Measurements from ENCODE around the gene GBP1.
A peak's percentile ranks its signal among the peaks of the same experiment; 100 is the strongest.

GBP1 gene

DNA sequence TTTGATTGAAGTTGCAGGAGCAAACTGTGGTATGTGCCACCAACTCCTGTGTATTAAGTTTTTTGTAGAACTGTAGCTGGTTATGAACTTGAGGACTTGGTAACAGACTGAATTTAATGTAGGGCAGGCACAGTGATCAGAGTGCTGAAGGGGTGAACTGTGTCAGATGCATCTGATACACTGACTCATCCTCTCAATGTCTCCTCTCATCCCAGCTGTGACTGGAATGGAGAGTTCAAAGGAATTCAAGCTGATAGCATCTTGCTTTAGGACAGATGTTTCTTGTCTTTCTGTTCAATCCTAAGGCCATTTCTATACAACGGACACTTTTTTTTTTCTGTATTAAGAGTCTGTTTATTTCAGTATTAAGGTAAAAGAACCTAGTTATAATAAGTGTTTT, 25.0 kb upstream of the GBP1 start:
- no peak overlapping the region for H2BK120ac ChIP-seq (ENCODE audit: insufficient read depth, low read length, poor library complexity)
- H4K12ac ChIP-seq (ENCODE audit: low read depth, low read length), result no peak overlapping the region
- no CpG with 5 or more reads among the region's 1 CpG for whole genome bisulfite sequencing (ENCODE audit: extremely low coverage, insufficient coverage, insufficient read length)
- H4K91ac ChIP-seq (ENCODE audit: low read depth, low read length), result no peak overlapping the region
- H3K79me1 ChIP-seq (ENCODE audit: low read length), result no peaks in the 10 kb centered on the region
- H3K9me3 ChIP-seq (ENCODE audit: insufficient read depth, low read depth, low read length), result no peaks in the 10 kb centered on the region
- H3K4ac ChIP-seq (ENCODE audit: low read depth, low read length), result no peak overlapping the region
- no peak overlapping the region for H2BK12ac ChIP-seq (ENCODE audit: low read length)
- H3K14ac ChIP-seq (ENCODE audit: low read length), result no peak overlapping the region
- no peak overlapping the region for H3K4me2 ChIP-seq (ENCODE audit: low read length)
- H3K79me2 ChIP-seq (ENCODE audit: control insufficient read depth, insufficient read depth, low read length, poor library complexity), result no peaks in the 10 kb centered on the region
- peak; percentile 19 to 72 for DNase-seq
- no peak overlapping the region for H3K23ac ChIP-seq (ENCODE audit: low read length)
- no peak overlapping the region for H3K27ac ChIP-seq (ENCODE audit: low read depth, low read length)
- no peak overlapping the region for H2BK5ac ChIP-seq (ENCODE audit: low read depth, low read length, poor library complexity)
- no peak overlapping the region for H3K4me3 ChIP-seq (ENCODE audit: low read depth, low read length)
- H3K9ac ChIP-seq (ENCODE audit: low read length), result no peak overlapping the region
- H3K18ac ChIP-seq (ENCODE audit: low read length), result no peak overlapping the region
- H4K8ac ChIP-seq (ENCODE audit: low read depth, low read length), result no peak overlapping the region
- no peaks in the 10 kb centered on the region for H3K36me3 ChIP-seq (ENCODE audit: control insufficient read depth in 1 of 2, insufficient read depth in 2 of 2, low read length in 2 of 2)
- no peaks in the 10 kb centered on the region for H3K27me3 ChIP-seq (ENCODE audit: insufficient read depth, low read length)
- no peak overlapping the region for H2AFZ ChIP-seq (ENCODE audit: insufficient read depth, low read length, poor library complexity)
- no peak overlapping the region for H2AK5ac ChIP-seq (ENCODE audit: low read length)
- H3K4me1 ChIP-seq (ENCODE audit: control insufficient read depth in 1 of 2, insufficient read depth in 2 of 2, low read length in 2 of 2), result peaks cover 0 to 3% of the 10 kb centered on the region in 2 experiments

DNA sequence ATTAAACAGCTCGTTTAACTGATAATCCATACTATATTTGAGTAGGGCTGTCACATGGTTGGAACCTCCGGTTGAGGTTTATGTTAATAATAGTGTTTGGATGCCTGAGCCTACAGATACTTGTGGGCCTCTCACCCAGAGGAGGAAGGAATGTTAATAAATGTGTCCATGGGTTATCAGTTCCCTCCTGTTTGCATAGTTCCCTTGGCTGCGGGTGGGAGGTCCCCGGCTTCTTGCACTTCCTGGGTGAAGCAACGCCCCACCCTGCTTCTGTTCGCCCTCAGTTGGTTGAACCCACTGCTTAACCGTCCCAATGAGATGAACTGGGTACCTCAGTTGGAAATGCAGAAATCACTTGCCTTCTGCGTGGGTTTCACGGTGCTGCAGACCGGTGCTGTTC, 23.6 kb upstream of the GBP1 start:
- H3K4me3 ChIP-seq (ENCODE audit: low read depth, low read length), result no peak overlapping the region
- no peaks in the 10 kb centered on the region for H3K79me1 ChIP-seq (ENCODE audit: low read length)
- H3K36me3 ChIP-seq (ENCODE audit: control insufficient read depth in 1 of 2, insufficient read depth in 2 of 2, low read length in 2 of 2), result no peaks in the 10 kb centered on the region
- no peak overlapping the region for H3K23ac ChIP-seq (ENCODE audit: low read length)
- H2AK5ac ChIP-seq (ENCODE audit: low read length), result no peak overlapping the region
- H3K4me1 ChIP-seq (ENCODE audit: control insufficient read depth in 1 of 2, insufficient read depth in 2 of 2, low read length in 2 of 2), result peaks cover 0 to 3% of the 10 kb centered on the region in 2 experiments
- no peak overlapping the region for H4K91ac ChIP-seq (ENCODE audit: low read depth, low read length)
- no peak overlapping the region for H2BK12ac ChIP-seq (ENCODE audit: low read length)
- no peak overlapping the region for H2BK120ac ChIP-seq (ENCODE audit: insufficient read depth, low read length, poor library complexity)
- H2AFZ ChIP-seq (ENCODE audit: insufficient read depth, low read length, poor library complexity), result no peak overlapping the region
- no peak overlapping the region for H3K27ac ChIP-seq (ENCODE audit: low read depth, low read length)
- no peak overlapping the region for H4K8ac ChIP-seq (ENCODE audit: low read depth, low read length)
- no peak overlapping the region for H3K14ac ChIP-seq (ENCODE audit: low read length)
- H3K4me2 ChIP-seq (ENCODE audit: low read length), result no peak overlapping the region
- H3K9ac ChIP-seq (ENCODE audit: low read length), result no peak overlapping the region
- peak; percentile 6 to 38 for DNase-seq
- no CpG with 5 or more reads among the region's 10 CpGs for WGBS (ENCODE audit: extremely low coverage, insufficient coverage, insufficient read length)
- no peaks in the 10 kb centered on the region for H3K79me2 ChIP-seq (ENCODE audit: control insufficient read depth, insufficient read depth, low read length, poor library complexity)
- H3K27me3 ChIP-seq (ENCODE audit: insufficient read depth, low read length), result no peaks in the 10 kb centered on the region
- H3K4ac ChIP-seq (ENCODE audit: low read depth, low read length), result no peak overlapping the region
- no peak overlapping the region for H4K12ac ChIP-seq (ENCODE audit: low read depth, low read length)
- H3K9me3 ChIP-seq (ENCODE audit: insufficient read depth, low read depth, low read length), result no peaks in the 10 kb centered on the region
- H3K18ac ChIP-seq (ENCODE audit: low read length), result no peak overlapping the region
- no peak overlapping the region for H2BK5ac ChIP-seq (ENCODE audit: low read depth, low read length, poor library complexity)

DNA sequence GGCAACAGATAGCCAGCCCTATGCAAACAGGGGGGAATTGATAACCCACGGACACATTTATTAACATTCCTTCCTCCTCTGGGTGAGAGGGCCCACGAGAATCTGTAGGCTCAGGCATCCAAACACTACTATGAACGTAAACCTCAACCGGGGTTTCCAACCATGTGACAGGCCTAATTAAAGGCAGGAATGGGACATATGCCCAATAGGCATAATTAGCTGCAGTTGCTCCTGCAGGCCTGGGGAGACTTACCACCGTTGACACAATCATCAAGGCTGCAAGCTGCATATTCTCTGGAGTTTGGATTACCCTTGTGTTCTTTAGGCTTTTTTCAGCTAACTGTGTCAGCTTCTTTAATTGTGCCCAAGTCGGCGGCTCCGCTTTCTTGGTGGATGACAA, 22.2 kb upstream of the GBP1 start:
- Histone ChIP-seq H3K4me2 (ENCODE audit: low read length) (no peak overlapping the region), H3K4me3 (ENCODE audit: low read depth, low read length) (no peak overlapping the region), H3K23ac (ENCODE audit: low read length) (no peak overlapping the region), H3K27me3 (ENCODE audit: insufficient read depth, low read length) (no peaks in the 10 kb centered on the region), H2AK5ac (ENCODE audit: low read length) (no peak overlapping the region), H3K9ac (ENCODE audit: low read length) (no peak overlapping the region), H3K27ac (ENCODE audit: low read depth, low read length) (no peak overlapping the region), H4K12ac (ENCODE audit: low read depth, low read length) (no peak overlapping the region), H3K79me2 (ENCODE audit: control insufficient read depth, insufficient read depth, low read length, poor library complexity) (no peaks in the 10 kb centered on the region), H2BK5ac (ENCODE audit: low read depth, low read length, poor library complexity) (no peak overlapping the region), H3K79me1 (ENCODE audit: low read length) (no peaks in the 10 kb centered on the region), H3K9me3 (ENCODE audit: insufficient read depth, low read depth, low read length) (no peaks in the 10 kb centered on the region), H3K14ac (ENCODE audit: low read length) (no peak overlapping the region), H3K4me1 (ENCODE audit: control insufficient read depth in 1 of 2, insufficient read depth in 2 of 2, low read length in 2 of 2) (peaks cover 0 to 3% of the 10 kb centered on the region in 2 experiments), H3K4ac (ENCODE audit: low read depth, low read length) (no peak overlapping the region), H3K36me3 (ENCODE audit: control insufficient read depth in 1 of 2, insufficient read depth in 2 of 2, low read length in 2 of 2) (no peaks in the 10 kb centered on the region), H2AFZ (ENCODE audit: insufficient read depth, low read length, poor library complexity) (no peak overlapping the region), H3K18ac (ENCODE audit: low read length) (no peak overlapping the region), H2BK120ac (ENCODE audit: insufficient read depth, low read length, poor library complexity) (no peak overlapping the region), H4K8ac (ENCODE audit: low read depth, low read length) (no peak overlapping the region), H4K91ac (ENCODE audit: low read depth, low read length) (no peak overlapping the region), H2BK12ac (ENCODE audit: low read length) (no peak overlapping the region)
- DNase-seq, result no peak
- no CpG with 5 or more reads among the region's 8 CpGs for WGBS (ENCODE audit: extremely low coverage, insufficient coverage, insufficient read length)

DNA sequence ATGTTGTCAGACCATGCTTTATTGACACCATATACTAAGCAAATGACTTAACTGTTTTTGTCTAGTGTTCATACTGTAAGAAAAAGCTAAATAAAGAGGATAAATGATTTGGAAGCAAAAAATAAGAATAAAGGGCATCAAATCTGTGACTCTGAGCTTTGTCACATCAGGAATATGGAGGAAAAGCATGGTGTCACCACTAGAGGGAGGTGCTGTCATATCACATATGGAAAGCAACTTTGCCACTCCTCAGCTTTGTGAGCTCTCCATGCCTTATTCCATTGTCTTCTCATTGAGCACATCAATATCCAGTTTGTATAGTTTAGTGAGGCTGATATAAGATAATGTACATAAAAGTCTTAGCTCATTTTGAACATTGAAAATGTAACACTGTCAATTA, 20.8 kb upstream of the GBP1 start:
- Histone ChIP-seq H3K4ac (ENCODE audit: low read depth, low read length) (no peak overlapping the region), H2AK5ac (ENCODE audit: low read length) (no peak overlapping the region), H3K9me3 (ENCODE audit: insufficient read depth, low read depth, low read length) (no peaks in the 10 kb centered on the region), H4K12ac (ENCODE audit: low read depth, low read length) (no peak overlapping the region), H3K27me3 (ENCODE audit: insufficient read depth, low read length) (no peaks in the 10 kb centered on the region), H3K4me3 (ENCODE audit: low read depth, low read length) (no peak overlapping the region), H2AFZ (ENCODE audit: insufficient read depth, low read length, poor library complexity) (no peak overlapping the region), H3K27ac (ENCODE audit: low read depth, low read length) (no peak overlapping the region), H3K18ac (ENCODE audit: low read length) (no peak overlapping the region), H3K14ac (ENCODE audit: low read length) (no peak overlapping the region), H2BK120ac (ENCODE audit: insufficient read depth, low read length, poor library complexity) (no peak overlapping the region), H2BK12ac (ENCODE audit: low read length) (no peak overlapping the region), H3K4me1 (ENCODE audit: control insufficient read depth in 1 of 2, insufficient read depth in 2 of 2, low read length in 2 of 2) (peaks cover 0 to 3% of the 10 kb centered on the region in 2 experiments), H3K79me1 (ENCODE audit: low read length) (no peaks in the 10 kb centered on the region), H3K4me2 (ENCODE audit: low read length) (no peak overlapping the region), H2BK5ac (ENCODE audit: low read depth, low read length, poor library complexity) (no peak overlapping the region), H3K36me3 (ENCODE audit: control insufficient read depth in 1 of 2, insufficient read depth in 2 of 2, low read length in 2 of 2) (no peaks in the 10 kb centered on the region), H4K8ac (ENCODE audit: low read depth, low read length) (no peak overlapping the region), H4K91ac (ENCODE audit: low read depth, low read length) (no peak overlapping the region), H3K9ac (ENCODE audit: low read length) (no peak overlapping the region), H3K79me2 (ENCODE audit: control insufficient read depth, insufficient read depth, low read length, poor library complexity) (no peaks in the 10 kb centered on the region), H3K23ac (ENCODE audit: low read length) (no peak overlapping the region)
- DNase-seq, result peak; percentile 55 to 72
